ENCODE results near the gene TENM3. TPM values are rescaled to one million over a fixed set of nuclear protein-coding genes. Genes with fewer than 3 reads are reported as not detected.

The TENM3 gene
- total and polyA plus RNA-seq, 3 donors from 2014 or later = 10.9 to 42.7 (median 42.2) TPM

DNA sequence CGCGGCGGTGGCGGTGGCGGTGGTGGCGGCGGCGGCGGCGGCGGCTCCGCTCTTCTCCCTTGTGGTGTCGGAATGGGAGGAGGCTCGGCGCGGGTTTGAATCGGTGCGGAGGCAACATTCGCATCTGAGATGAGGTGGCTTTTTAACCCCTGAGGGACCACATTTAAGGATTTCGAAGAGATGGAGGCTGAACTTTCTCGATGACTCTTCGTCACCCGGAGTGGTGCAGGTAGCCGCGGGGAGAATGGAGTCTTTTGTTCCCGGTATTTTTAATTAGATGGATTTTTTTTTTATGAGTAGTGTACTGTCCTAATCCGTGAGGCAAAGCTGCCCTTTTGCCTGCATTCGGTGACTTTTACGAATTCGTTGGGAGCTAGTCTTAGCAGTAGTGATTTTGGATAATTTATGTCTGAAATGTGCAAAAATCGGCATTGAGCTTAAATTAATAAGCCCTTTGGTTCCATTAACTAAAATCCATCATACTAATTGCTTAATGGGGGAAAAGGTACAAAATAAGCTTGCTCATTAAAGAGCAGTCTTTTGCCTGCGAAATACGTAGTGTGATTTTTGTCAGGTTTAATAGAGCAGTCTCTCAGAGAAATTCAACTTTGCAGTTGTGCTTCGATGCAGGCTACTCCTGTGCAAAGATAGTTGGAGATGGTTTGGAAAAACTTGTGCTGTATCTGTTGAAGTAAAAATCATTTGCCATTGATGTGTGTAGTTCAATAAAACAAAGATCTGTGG is 206.2 kb downstream of the TENM3 start:
- H3K9me3 ChIP-seq = no peaks in the 10 kb centered on the region
- H3K4me3 ChIP-seq = peak overlapping the region; percentile 73
- no peaks in the 10 kb centered on the region for H3K36me3 ChIP-seq (ENCODE audit: low read depth, missing control alignments)
- no peaks in the 10 kb centered on the region for H3K27me3 ChIP-seq
- peak overlapping the region; percentile 11 to 90 for H3K27ac ChIP-seq
- peaks cover 3% of the 10 kb centered on the region for H3K4me1 ChIP-seq
- TF ChIP-seq, protein P1, sequence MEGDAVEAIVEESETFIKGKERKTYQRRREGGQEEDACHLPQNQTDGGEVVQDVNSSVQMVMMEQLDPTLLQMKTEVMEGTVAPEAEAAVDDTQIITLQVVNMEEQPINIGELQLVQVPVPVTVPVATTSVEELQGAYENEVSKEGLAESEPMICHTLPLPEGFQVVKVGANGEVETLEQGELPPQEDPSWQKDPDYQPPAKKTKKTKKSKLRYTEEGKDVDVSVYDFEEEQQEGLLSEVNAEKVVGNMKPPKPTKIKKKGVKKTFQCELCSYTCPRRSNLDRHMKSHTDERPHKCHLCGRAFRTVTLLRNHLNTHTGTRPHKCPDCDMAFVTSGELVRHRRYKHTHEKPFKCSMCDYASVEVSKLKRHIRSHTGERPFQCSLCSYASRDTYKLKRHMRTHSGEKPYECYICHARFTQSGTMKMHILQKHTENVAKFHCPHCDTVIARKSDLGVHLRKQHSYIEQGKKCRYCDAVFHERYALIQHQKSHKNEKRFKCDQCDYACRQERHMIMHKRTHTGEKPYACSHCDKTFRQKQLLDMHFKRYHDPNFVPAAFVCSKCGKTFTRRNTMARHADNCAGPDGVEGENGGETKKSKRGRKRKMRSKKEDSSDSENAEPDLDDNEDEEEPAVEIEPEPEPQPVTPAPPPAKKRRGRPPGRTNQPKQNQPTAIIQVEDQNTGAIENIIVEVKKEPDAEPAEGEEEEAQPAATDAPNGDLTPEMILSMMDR (IDR thresholded peaks at IDR 0.05) = no peak
- no peak for TF ChIP-seq POLR2A (IDR thresholded peaks at IDR 0.05)
- 1% methylated on average over 15 to 30 of the region's 34 CpGs for WGBS, 2 donors
- DNase-seq = peak; percentile 68
- intact Hi-C loops (cut with DNase I; ENCODE audit: low total_unique reads) = no loop called here

DNA sequence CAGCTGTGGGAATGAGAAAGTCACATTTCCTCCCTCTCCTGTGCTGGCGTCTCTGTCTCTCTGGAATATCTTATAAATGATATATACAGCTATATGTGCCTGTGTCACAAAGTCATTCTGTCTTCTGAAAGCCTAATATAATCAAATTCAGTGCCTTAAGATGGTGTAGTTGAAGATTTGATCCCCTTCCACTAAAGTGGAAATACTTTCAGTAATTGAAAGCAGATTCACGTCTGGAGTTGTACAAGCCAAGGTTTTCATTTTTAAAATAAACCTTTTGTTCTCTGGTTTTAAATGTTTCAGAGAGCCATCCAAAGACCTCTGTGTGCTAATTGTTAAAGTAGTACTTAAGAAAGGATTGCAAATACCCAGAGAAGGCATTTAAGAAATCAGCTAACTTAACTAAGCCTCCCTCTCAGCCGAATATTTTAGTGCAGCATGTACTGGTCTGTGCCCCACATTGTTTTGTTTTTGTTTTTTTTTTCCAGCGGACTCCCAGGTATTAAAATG is 206.8 kb downstream of the TENM3 start:
- H3K4me1 ChIP-seq = peaks cover 3% of the 10 kb centered on the region
- WGBS, 2 donors = 4 to 5% methylated on average over 4 of the region's 4 CpGs
- intact Hi-C loops (cut with DNase I; ENCODE audit: low total_unique reads) = no loop called here
- peak overlapping the region; percentile 73 for H3K4me3 ChIP-seq
- no peak for DNase-seq
- H3K27ac ChIP-seq = peak overlapping the region; percentile 11 to 90
- no peaks in the 10 kb centered on the region for H3K36me3 ChIP-seq (ENCODE audit: low read depth, missing control alignments)
- H3K27me3 ChIP-seq = no peaks in the 10 kb centered on the region
- no peak for TF ChIP-seq POLR2A (IDR thresholded peaks at IDR 0.05)
- TF ChIP-seq, protein P1 (IDR thresholded peaks at IDR 0.05) = no peak
- H3K9me3 ChIP-seq = no peaks in the 10 kb centered on the region

DNA sequence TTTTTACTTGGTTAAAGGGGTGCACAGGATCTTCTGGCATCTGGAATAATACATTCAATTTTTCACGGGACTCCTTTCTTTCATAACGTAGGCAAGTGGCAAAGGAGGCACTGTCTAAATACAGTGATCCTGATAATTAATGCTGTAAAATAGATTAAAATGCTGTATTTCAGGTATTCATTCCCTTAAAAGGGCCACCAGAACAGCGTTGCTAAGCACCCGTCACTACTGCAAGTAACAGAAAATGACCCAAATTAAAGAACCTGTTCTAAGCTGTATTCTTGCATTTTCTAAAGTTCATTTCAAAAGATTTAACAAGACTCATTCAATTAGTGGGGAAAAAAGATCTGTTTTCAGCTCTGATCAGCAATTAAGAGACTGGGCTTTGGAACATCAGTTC is 208.2 kb downstream of the TENM3 start:
- 76 to 79% methylated on average over 4 of the region's 4 CpGs for WGBS, 2 donors

DNA sequence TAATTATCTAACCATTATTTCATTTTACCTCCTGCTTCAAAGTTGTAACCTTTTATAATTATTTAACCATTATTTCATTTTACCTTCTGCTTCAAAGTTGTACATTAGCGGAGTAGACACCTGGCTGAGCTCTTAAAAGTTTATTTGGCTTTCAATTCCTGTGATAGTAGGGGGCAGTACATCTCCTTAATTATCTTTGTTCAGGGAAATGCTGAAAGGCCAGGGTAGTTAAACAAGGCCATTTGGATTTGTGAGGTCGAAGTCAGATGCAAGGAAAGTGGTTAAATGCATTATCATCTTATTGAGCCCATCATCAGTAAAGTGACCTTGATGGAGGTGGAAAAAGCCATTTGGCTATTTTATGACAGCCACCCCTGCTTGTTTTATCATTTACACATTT is 210.6 kb downstream of the TENM3 start:
- Histone ChIP-seq H3K36me3 (ENCODE audit: low read depth, missing control alignments) (no peaks in the 10 kb centered on the region), H3K4me3 (no peak overlapping the region), H3K9me3 (no peaks in the 10 kb centered on the region), H3K27ac (no peak overlapping the region), H3K27me3 (no peaks in the 10 kb centered on the region), H3K4me1 (peaks cover 3% of the 10 kb centered on the region)
- WGBS, 2 donors = 78 to 86% methylated on average over 2 of the region's 2 CpGs
- no peak for DNase-seq
- intact Hi-C loops (cut with DNase I; ENCODE audit: low total_unique reads) = no loop called here
- TF ChIP-seq, protein P1 (IDR thresholded peaks at IDR 0.05) = no peak
- no peak for TF ChIP-seq POLR2A (IDR thresholded peaks at IDR 0.05)

More for the DNA sequence above, 208.2 kb downstream of the TENM3 start:
- Histone ChIP-seq H3K9me3 (no peaks in the 10 kb centered on the region), H3K27me3 (no peaks in the 10 kb centered on the region), H3K4me3 (no peak overlapping the region), H3K27ac (no peak overlapping the region), H3K36me3 (ENCODE audit: low read depth, missing control alignments) (no peaks in the 10 kb centered on the region), H3K4me1 (peaks cover 3% of the 10 kb centered on the region)
- DNase-seq = no peak
- intact Hi-C loops (cut with DNase I; ENCODE audit: low total_unique reads) = no loop called here
- TF ChIP-seq, protein P1 (IDR thresholded peaks at IDR 0.05) = no peak
- TF ChIP-seq POLR2A (IDR thresholded peaks at IDR 0.05) = no peak

Data from testis (tissue), 3 donors.